GM23338 (cell line): ENCODE measurements around the gene AMZ1. TPM values are rescaled to one million over a fixed set of nuclear protein-coding genes. Genes with fewer than 3 reads are reported as not detected.

Experiments used
- ATAC-seq: fragments of 200-7000 bp; cut with Tn5 transposase; 3 replicates; pipeline ENCODE4 v1.9.1; 2020
- DNase-seq: peaks from one replicate; pipeline ENCODE4 v3.0.0-alpha.2; 2015; ENCODE audit warnings: low spot score
- H2AFZ ChIP-seq: fragments of 200-600 bp; sonication (generic); 2 replicates; pipeline ENCODE4 v1.8.0; 2016; ENCODE audit warnings: antibody characterized with exemption, mild to moderate bottlenecking, moderate library complexity
- H3F3A ChIP-seq: fragments of 200-600 bp; sonication (generic); replicated peaks from 2 replicates; pipeline ENCODE4 v1.8.0; 2017; ENCODE audit warnings: antibody characterized with exemption, mixed run types, low read depth
- H3K27ac ChIP-seq: fragments of 200-600 bp; sonication (generic); 2 replicates; pipeline ENCODE4 v1.6.1; 2016; ENCODE audit warnings: low read depth
- H3K27me3 ChIP-seq: fragments of 200-600 bp; sonication (generic); 2 replicates; pipeline ENCODE4 v1.8.0; 2016; ENCODE audit warnings: mild to moderate bottlenecking, mixed run types, moderate library complexity; ENCODE audit not compliant: insufficient read depth
- H3K36me3 ChIP-seq: fragments of 200-600 bp; sonication (generic); 2 replicates; pipeline ENCODE4 v1.8.0; 2016; ENCODE audit warnings: mild to moderate bottlenecking; ENCODE audit not compliant: insufficient read depth
- H3K4me1 ChIP-seq: fragments of 200-600 bp; sonication (generic); 2 replicates; pipeline ENCODE4 v1.8.0; 2016; ENCODE audit warnings: mild to moderate bottlenecking, moderate library complexity; ENCODE audit not compliant: insufficient read depth
- H3K4me2 ChIP-seq: fragments of 200-600 bp; sonication (generic); 2 replicates; pipeline ENCODE4 v1.7.1; 2017; ENCODE audit warnings: mixed run types
- H3K4me3 ChIP-seq: fragments of 200-600 bp; sonication (generic); 2 replicates; pipeline ENCODE4 v1.6.1; 2016; ENCODE audit warnings: mixed run types
- H3K79me2 ChIP-seq: fragments of 200-600 bp; sonication (generic); replicated peaks from 2 replicates; pipeline ENCODE4 v1.8.0; 2017; ENCODE audit warnings: mild to moderate bottlenecking; ENCODE audit not compliant: insufficient read depth
- H3K9me2 ChIP-seq: fragments of 200-600 bp; sonication (generic); 2 replicates; pipeline ENCODE4 v1.8.0; 2017; ENCODE audit not compliant: insufficient read depth
- H4K20me1 ChIP-seq: fragments of 200-600 bp; sonication (generic); replicated peaks from 2 replicates; pipeline ENCODE4 v1.8.0; 2017; ENCODE audit warnings: mild to moderate bottlenecking; ENCODE audit not compliant: insufficient read depth
- H3K27ac Mint-ChIP-seq: 2 replicates; pipeline ENCODE4 v1.8.0; 2020; ENCODE audit warnings: inconsistent platforms, mild to moderate bottlenecking, moderate library complexity, mixed read lengths
- H3K27me3 Mint-ChIP-seq: 3 replicates; pipeline ENCODE4 v1.8.0; 2022; ENCODE audit warnings: low read depth, mild to moderate bottlenecking, moderate library complexity, mixed read lengths, inconsistent platforms; ENCODE audit not compliant: insufficient read depth, poor library complexity
- H3K36me3 Mint-ChIP-seq: 3 replicates; pipeline ENCODE4 v1.8.0; 2021; ENCODE audit warnings: low read depth, mild to moderate bottlenecking, inconsistent platforms, moderate library complexity, mixed read lengths
- H3K4me1 Mint-ChIP-seq: 3 replicates; pipeline ENCODE4 v1.8.0; 2020; ENCODE audit warnings: mild to moderate bottlenecking, inconsistent platforms, mixed read lengths
- H3K4me3 Mint-ChIP-seq: 3 replicates; pipeline ENCODE4 v1.8.0; 2021; ENCODE audit warnings: moderate library complexity, mild to moderate bottlenecking, inconsistent platforms, mixed read lengths
- H3K9me3 Mint-ChIP-seq: 3 replicates; pipeline ENCODE4 v1.8.0; 2020; ENCODE audit warnings: moderate library complexity, mild to moderate bottlenecking, inconsistent platforms, mixed read lengths
- CTCF ChIP-seq, 2 experiments: fragments of 200-600 bp in 1 of 2; sonication (generic) in 1 of 2; conservative IDR thresholded peaks; 2 replicates each; pipeline versions ENCODE4 v1.5.1 to v1.6.1; 2016 to 2017; ENCODE audit warnings: antibody characterized with exemption in 2 of 2, low read depth in 2 of 2, mild to moderate bottlenecking in 2 of 2, moderate library complexity in 1 of 2
- EZH2 ChIP-seq: fragments of 200-600 bp; sonication (generic); IDR thresholded peaks from one replicate; pipeline ENCODE4 v1.8.0; 2017; ENCODE audit warnings: antibody characterized with exemption, mild to moderate bottlenecking, low read depth; ENCODE audit not compliant: unreplicated experiment
- JUNB ChIP-seq: IDR thresholded peaks from one replicate; pipeline ENCODE4 v1.6.1; 2016; ENCODE audit warnings: antibody characterized with exemption; ENCODE audit not compliant: unreplicated experiment
- NANOG ChIP-seq: IDR thresholded peaks from 2 replicates; pipeline ENCODE4 v1.6.1; 2016; ENCODE audit warnings: antibody characterized with exemption, borderline replicate concordance
- POLR2AphosphoS5 ChIP-seq: IDR thresholded peaks from 2 replicates; pipeline ENCODE4 v1.6.1; 2016; ENCODE audit warnings: antibody characterized with exemption, low read depth
- STAT1 ChIP-seq: IDR thresholded peaks from one replicate; pipeline ENCODE4 v1.6.1; 2016; ENCODE audit warnings: antibody characterized with exemption; ENCODE audit not compliant: unreplicated experiment
- ZNF114 ChIP-seq: fragments of 250-450 bp; sonication (Bioruptor Pico); IDR thresholded peaks from 2 replicates; pipeline ENCODE4 v1.5.0; 2020; ENCODE audit warnings: mild to moderate bottlenecking, moderate library complexity
- ZNF462 ChIP-seq: fragments of 250-450 bp; sonication (Bioruptor Pico); IDR thresholded peaks from 2 replicates; pipeline ENCODE4 v1.5.0; 2020; ENCODE audit warnings: mild to moderate bottlenecking, moderate library complexity
- polyA plus RNA-seq: library from polyadenylated mRNA; unstranded; fragments of >200 nt; fragmentation: Nextera tagmentation; extraction: Ambion mirVana; gene quantifications from 2 replicates; pipeline ENCODE4 v1.2.1, GENCODE V29; 2016
- total RNA-seq: library from RNA; depleted of rRNA; stranded (reverse); fragments of >200 nt; shearing (Covaris generic); gene quantifications from 2 replicates; pipeline ENCODE4 v1.2.3, GENCODE V29; 2014

The AMZ1 gene
- total and polyA plus RNA-seq, 2 experiments from 2014 or later, result 0.73 to 4.5 TPM

GRCh38 chr7:2699289-2699620 lies 11.3 kb downstream of the AMZ1 start:
- DNase-seq (no peak), ATAC-seq (no peak)
- Histone ChIP-seq H3K27ac (no peak overlapping the region), H3K36me3 (no peaks in the 10 kb centered on the region), H3F3A (no peaks in the 10 kb centered on the region), H3K27me3 (no peaks in the 10 kb centered on the region), H3K4me2 (no peak overlapping the region), H3K4me3 (no peak overlapping the region), H2AFZ (no peak overlapping the region), H3K79me2 (no peaks in the 10 kb centered on the region), H4K20me1 (no peaks in the 10 kb centered on the region; the same call in 1 of the 2 replicates), H3K9me2 (no peaks in the 10 kb centered on the region), H3K4me1 (no peaks in the 10 kb centered on the region)
- no peaks in the 10 kb centered on the region for H3K9me3 Mint-ChIP-seq
- H3K4me3 Mint-ChIP-seq, result no peak overlapping the region
- H3K27me3 Mint-ChIP-seq, result peaks cover 13% of the 10 kb centered on the region
- H3K4me1 Mint-ChIP-seq, result peaks cover 3% of the 10 kb centered on the region
- TF ChIP-seq NANOG (no peak), CTCF (conservative IDR thresholded peaks at IDR 0.05; ENCODE audit: low read depth in 2 of 2) (no peak), EZH2 (no peak), JUNB (no peak), ZNF462 (CRISPR knock-in tag) (no peak), POLR2AphosphoS5 (no peak), STAT1 (no peak), ZNF114 (no peak)
- no peak overlapping the region for H3K27ac Mint-ChIP-seq
- no peaks in the 10 kb centered on the region for H3K36me3 Mint-ChIP-seq
